NB4 (cell line): ENCODE data around the gene BFSP1.

Experiments
- DNase-seq: peaks from one replicate; pipeline ENCODE4 v3.0.0; 2010; ENCODE audit warnings: low read depth
- H3K4me3 ChIP-seq: one replicate; pipeline ENCODE4 v1.5.1; 2011; ENCODE audit warnings: mild to moderate bottlenecking, low read depth, low read length, moderate library complexity
- MYC ChIP-seq: IDR thresholded peaks from 2 replicates; pipeline ENCODE4 v1.6.1; 2011; ENCODE audit warnings: low read depth, low read length
- POLR2A ChIP-seq: IDR thresholded peaks from 2 replicates; pipeline ENCODE4 v1.6.1; 2011; ENCODE audit warnings: mild to moderate bottlenecking; ENCODE audit not compliant: insufficient read length; ENCODE audit errors: extremely low read depth
- TF ChIP-seq, protein P1 (sequence below): IDR thresholded peaks from 2 replicates; pipeline ENCODE4 v1.6.1; 2011; ENCODE audit warnings: low read depth, low read length
- TF ChIP-seq, protein P2 (sequence below): IDR thresholded peaks from one replicate; pipeline ENCODE4 v1.5.1; 2012; ENCODE audit warnings: low read depth, low read length

Gene BFSP1

DNA sequence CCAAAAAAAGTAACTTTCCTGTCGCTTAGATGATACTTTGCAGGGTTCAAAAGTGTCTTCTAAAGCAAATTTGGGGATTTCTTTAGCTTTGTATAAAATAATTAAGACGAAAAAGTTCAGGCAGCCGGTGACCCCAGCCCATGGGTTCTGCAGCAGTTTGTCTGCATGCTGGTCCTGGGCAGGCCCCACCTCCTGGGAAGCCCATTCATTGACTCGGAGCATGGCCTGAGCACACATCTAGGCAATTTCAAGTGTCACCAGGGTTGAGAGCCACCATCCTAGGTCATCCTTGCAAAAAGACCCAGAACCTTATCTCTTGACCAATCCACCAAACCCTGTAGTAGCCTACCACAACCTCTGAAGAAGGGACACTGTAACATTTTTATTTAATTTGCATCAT lies 20.6 kb downstream of the BFSP1 start:
- DNase-seq, result no peak
- no peak overlapping the region for H3K4me3 ChIP-seq
- TF ChIP-seq POLR2A (no peak), MYC (no peak)
- TF ChIP-seq, protein P1, sequence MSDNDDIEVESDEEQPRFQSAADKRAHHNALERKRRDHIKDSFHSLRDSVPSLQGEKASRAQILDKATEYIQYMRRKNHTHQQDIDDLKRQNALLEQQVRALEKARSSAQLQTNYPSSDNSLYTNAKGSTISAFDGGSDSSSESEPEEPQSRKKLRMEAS, result no peak
- TF ChIP-seq, protein P2, sequence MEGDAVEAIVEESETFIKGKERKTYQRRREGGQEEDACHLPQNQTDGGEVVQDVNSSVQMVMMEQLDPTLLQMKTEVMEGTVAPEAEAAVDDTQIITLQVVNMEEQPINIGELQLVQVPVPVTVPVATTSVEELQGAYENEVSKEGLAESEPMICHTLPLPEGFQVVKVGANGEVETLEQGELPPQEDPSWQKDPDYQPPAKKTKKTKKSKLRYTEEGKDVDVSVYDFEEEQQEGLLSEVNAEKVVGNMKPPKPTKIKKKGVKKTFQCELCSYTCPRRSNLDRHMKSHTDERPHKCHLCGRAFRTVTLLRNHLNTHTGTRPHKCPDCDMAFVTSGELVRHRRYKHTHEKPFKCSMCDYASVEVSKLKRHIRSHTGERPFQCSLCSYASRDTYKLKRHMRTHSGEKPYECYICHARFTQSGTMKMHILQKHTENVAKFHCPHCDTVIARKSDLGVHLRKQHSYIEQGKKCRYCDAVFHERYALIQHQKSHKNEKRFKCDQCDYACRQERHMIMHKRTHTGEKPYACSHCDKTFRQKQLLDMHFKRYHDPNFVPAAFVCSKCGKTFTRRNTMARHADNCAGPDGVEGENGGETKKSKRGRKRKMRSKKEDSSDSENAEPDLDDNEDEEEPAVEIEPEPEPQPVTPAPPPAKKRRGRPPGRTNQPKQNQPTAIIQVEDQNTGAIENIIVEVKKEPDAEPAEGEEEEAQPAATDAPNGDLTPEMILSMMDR, result no peak

DNA sequence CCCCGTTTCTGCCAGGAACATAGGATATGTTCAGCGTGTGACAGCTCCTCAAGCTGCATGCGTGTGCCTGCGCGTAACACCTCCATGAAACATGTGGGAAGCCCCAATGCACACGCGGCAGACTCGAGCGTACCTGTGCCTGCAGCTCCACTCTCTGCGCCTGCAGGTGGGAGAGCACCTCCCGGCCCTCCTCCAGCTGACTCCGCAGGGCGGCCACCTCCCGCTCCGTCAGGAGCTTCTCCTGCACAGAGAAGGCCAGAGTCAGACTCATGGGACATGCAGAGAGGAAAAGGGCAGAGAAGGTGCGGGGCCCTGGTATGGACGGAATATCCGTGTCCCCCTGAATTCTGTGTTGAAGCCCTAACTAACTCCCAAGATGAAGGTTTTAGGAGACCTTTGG lies 22.4 kb downstream of the BFSP1 start:
- no peak for DNase-seq
- TF ChIP-seq, protein P1, result no peak
- TF ChIP-seq, protein P2, result no peak
- TF ChIP-seq MYC (no peak), POLR2A (no peak)
- H3K4me3 ChIP-seq, result no peak overlapping the region

DNA sequence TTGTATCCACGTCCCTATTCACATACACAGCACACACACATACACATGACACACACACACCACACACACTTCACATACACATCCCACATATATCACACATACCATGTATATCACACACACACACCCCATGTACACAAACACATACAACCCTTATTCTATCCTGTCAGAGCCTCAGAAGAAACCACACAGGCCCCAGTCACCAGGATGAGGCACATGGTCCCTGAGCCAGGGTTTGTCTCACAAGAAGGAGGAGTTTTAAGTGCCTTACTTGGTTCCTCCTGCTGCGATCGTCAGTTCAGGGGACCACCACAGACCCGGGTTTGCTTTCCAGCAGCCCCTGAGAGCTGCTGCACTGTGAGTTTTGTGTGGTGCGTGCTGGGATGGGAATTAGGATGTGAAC lies 23.6 kb downstream of the BFSP1 start:
- no peak overlapping the region for H3K4me3 ChIP-seq
- no peak for TF ChIP-seq MYC
- TF ChIP-seq, protein P1, result no peak
- no peak for TF ChIP-seq POLR2A
- TF ChIP-seq, protein P2, result no peak
- no peak for DNase-seq

DNA sequence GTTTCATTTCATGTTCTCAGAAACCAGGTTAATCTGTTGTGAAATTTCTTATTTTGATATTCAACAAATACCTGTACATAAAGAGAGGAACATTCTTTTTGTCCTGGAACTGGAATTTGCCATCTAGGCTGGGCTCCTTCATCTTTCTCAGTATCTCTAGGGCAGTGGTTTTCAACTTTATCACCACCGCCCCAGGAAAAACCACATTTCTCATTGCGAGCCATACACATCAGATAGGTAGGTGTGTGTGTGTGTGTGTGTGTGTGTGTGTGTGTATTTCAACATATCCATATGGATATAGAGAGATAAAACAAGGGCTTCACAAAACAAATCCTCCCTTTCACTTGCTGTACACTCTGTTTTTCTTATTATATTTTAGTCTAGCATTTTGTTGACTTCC lies 24.1 kb downstream of the BFSP1 start:
- no peak overlapping the region for H3K4me3 ChIP-seq
- no peak for DNase-seq
- TF ChIP-seq MYC (no peak), POLR2A (no peak)

DNA sequence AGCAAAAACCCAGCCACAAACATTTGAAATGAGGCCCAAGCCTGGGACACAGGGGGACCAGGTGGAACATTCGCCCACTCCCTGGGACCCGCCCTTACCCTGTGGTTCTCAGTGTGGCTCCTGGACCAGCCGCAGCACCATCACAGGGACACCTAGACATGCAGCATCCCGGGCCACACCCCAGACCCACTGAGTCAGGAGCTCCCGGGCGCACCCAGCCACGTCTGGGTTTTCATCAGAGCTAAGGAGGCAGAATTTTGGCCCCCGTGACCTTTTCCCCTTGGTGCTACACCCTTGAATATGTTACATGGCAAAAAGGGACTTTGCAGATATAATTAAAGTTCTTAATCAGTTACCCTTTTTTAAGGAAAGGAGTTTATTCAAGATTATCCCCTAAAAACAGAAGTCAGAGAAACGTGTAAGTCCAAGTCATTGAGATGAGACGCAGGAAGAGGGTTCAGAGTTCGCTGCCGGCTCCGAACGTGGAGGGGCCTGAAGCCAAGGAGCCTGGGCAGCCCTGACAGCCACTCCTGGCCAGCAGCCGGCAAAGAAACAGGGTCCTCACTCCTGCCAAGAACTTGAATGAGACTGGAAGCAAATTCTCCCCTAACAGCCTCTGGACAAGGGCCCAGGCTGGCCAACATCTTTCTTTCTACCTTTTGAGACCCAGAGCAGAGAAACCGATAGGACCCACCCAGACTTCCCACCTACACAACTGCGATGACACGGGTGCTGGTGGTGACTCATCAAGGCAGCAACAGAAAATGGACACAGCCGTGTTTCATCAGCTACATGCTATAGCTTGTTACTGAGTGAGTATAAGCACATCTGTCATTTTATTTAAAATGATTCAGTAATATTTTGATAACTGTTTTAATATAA lies 25.3 kb downstream of the BFSP1 start:
- no peak for TF ChIP-seq MYC
- TF ChIP-seq, protein P2, result no peak
- TF ChIP-seq POLR2A, result no peak
- TF ChIP-seq, protein P1, result no peak
- no peak overlapping the region for H3K4me3 ChIP-seq
- DNase-seq, result peak; percentile 69

DNA sequence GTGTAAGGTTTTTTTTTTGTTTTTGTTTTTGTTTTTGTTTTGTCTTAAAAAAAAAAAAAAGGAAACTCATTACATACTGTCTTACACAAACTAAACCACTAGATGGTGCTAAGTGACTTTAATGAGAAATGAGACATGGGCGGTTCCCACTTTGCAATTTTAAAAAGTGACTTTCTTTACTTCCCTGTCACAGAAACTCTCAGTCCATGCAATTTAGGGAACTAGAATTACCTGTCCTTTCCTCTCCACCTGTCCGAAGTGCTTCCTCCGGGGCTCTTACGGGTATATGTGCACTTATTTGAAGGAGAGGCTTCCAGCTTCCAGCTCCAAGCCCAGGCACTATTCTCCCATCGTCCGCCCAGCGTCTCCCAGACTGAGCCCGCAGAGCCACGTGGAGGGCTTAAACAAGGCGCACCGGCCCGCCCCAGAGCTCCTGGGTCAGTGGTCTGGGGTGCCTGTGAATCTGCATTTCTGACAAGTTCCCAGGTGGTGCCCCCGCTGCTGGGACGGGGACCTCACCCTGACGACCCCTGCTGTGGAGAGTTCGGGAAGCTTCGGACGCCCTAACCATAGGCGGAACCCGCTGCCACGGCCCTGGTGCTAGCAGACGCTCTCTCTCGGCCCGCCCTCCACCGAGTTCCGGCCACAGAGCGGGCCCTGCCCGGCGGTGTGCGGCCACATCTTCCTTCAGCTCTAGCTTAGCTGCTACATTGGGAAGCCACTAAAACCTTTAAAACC lies 26.1 kb downstream of the BFSP1 start:
- H3K4me3 ChIP-seq, result peak overlapping the region; percentile 62
- TF ChIP-seq, protein P2, result peak; percentile 26
- TF ChIP-seq MYC (peak; percentile 69; the same call in 1 of the 2 replicates), POLR2A (peak; percentile 22)
- TF ChIP-seq, protein P1, result peak; percentile 85
- DNase-seq, result peak; percentile 86
